H1 (cell line): ENCODE results near the gene SUZ12. TPM values are rescaled to one million over a fixed set of nuclear protein-coding genes. Genes with fewer than 3 reads are reported as not detected.

ENCODE experiments used
- CTCF ChIA-PET: fragments of 300-600 bp; sonication (Branson Sonifier 250); formaldehyde crosslinking; loops from one replicate; lab custom pipeline; 2021; ENCODE audit not compliant: partially characterized antibody; lab: Charles Lee
- POLR2A ChIA-PET: fragments of 300-600 bp; sonication (Branson Sonifier 250); formaldehyde crosslinking; loops from one replicate; lab custom pipeline; 2021; ENCODE audit warnings: inconsistent platforms; ENCODE audit not compliant: partially characterized antibody; lab: Charles Lee
- DNase-seq, 2 experiments: peaks; one replicate each; pipeline versions ENCODE4 v3.0.0 to v3.0.0-alpha.2; 2010 to 2022; ENCODE audit warnings: low spot score in 2 of 2, low read depth in 1 of 2, mixed read lengths in 1 of 2
- FAIRE-seq: peaks from 2 replicates; lab custom pipeline; 2011; peaks lifted over from hg19 to GRCh38; lab: Jason Lieb, UNC
- H2AFZ ChIP-seq: 2 replicates; pipeline ENCODE4 v1.8.1; 2012; ENCODE audit warnings: low read length, inconsistent platforms
- H2AK5ac ChIP-seq: 2 replicates; pipeline ENCODE4 v1.6.1; 2013; ENCODE audit warnings: low read depth, low read length
- H2BK120ac ChIP-seq: replicated peaks from 2 replicates; pipeline ENCODE3; 2013; ENCODE audit warnings: low read depth, low read length, inconsistent platforms
- H2BK12ac ChIP-seq: 2 replicates; pipeline ENCODE4 v1.6.1; 2013; ENCODE audit warnings: low read depth, low read length
- H2BK15ac ChIP-seq: 2 replicates; pipeline ENCODE4 v1.6.1; 2013; ENCODE audit warnings: low read length
- H2BK20ac ChIP-seq: 2 replicates; pipeline ENCODE4 v1.6.1; 2013; ENCODE audit warnings: low read length
- H2BK5ac ChIP-seq: 2 replicates; pipeline ENCODE4 v1.6.1; 2013; ENCODE audit warnings: low read depth, low read length
- H3K14ac ChIP-seq: 2 replicates; pipeline ENCODE4 v1.6.1; 2013; ENCODE audit warnings: inconsistent platforms; ENCODE audit not compliant: insufficient read length
- H3K18ac ChIP-seq: 2 replicates; pipeline ENCODE4 v1.6.1; 2013; ENCODE audit warnings: low read length; ENCODE audit errors: extremely low read depth
- H3K23ac ChIP-seq: 2 replicates; pipeline ENCODE4 v1.6.1; 2013; ENCODE audit warnings: inconsistent platforms; ENCODE audit not compliant: insufficient read length
- H3K23me2 ChIP-seq: 2 replicates; pipeline ENCODE4 v1.6.1; 2013; ENCODE audit warnings: low read depth, low read length
- H3K27ac ChIP-seq: 2 replicates; pipeline ENCODE4 v1.6.1; 2011; ENCODE audit warnings: low read depth, low read length, inconsistent platforms
- H3K27me3 ChIP-seq, 4 experiments: replicated peaks in 1 of 4; 1 replicate in 1 of 4; 2 replicates in 3 of 4; pipeline versions ENCODE4 v1.6.1 to v1.8.1; 2011 to 2013; ENCODE audit warnings: low read length in 3 of 4, mild to moderate bottlenecking in 3 of 4, inconsistent platforms in 2 of 4, mixed read lengths in 2 of 4, moderate library complexity in 1 of 4; ENCODE audit not compliant: control insufficient read depth in 3 of 4, insufficient read depth in 3 of 4; ENCODE audit errors: extremely low read depth in 1 of 4
- H3K36me3 ChIP-seq, 4 experiments: 2 replicates each; pipeline versions ENCODE4 v1.6.1 to v1.8.1; 2011 to 2013; ENCODE audit warnings: mild to moderate bottlenecking in 4 of 4, low read length in 3 of 4, moderate library complexity in 2 of 4, control low read depth in 1 of 4, inconsistent platforms in 1 of 4; ENCODE audit not compliant: insufficient read depth in 4 of 4, control insufficient read depth in 2 of 4
- H3K4ac ChIP-seq: replicated peaks from 2 replicates; pipeline ENCODE3; 2013; ENCODE audit warnings: low read length, low read depth, mixed read lengths, inconsistent platforms; ENCODE audit not compliant: insufficient read length
- H3K4me1 ChIP-seq, 4 experiments: replicated peaks in 1 of 4; 1 replicate in 1 of 4; 2 replicates in 3 of 4; pipeline versions ENCODE4 v1.6.1 to v1.8.1; 2011 to 2013; ENCODE audit warnings: low read length in 3 of 4, inconsistent platforms in 2 of 4, mixed read lengths in 1 of 4; ENCODE audit not compliant: insufficient read depth in 4 of 4, control insufficient read depth in 3 of 4
- H3K4me2 ChIP-seq, 2 experiments: 2 replicates each; pipeline versions ENCODE4 v1.6.1 to v1.8.1; 2011 to 2013; ENCODE audit warnings: low read depth in 2 of 2, low read length in 2 of 2, control low read depth in 1 of 2, inconsistent platforms in 1 of 2, mild to moderate bottlenecking in 1 of 2; ENCODE audit not compliant: insufficient read depth in 1 of 2
- H3K4me3 ChIP-seq, 4 experiments: fragments of 200-600, 300-600 bp in 1 of 4; sonication (generic), shearing (Covaris generic), sonication (Bioruptor Twin) in 1 of 4; 2 replicates each; pipeline versions ENCODE4 v1.5.1 to v1.8.1; 2011 to 2016; ENCODE audit warnings: low read length in 4 of 4, low read depth in 3 of 4, control low read depth in 2 of 4, inconsistent platforms in 2 of 4, mild to moderate bottlenecking in 2 of 4, mixed read lengths in 1 of 4, moderate library complexity in 1 of 4; ENCODE audit not compliant: insufficient read depth in 2 of 4; ENCODE audit errors: extremely low read depth in 1 of 4
- H3K56ac ChIP-seq: replicated peaks from 2 replicates; pipeline ENCODE3; 2013; ENCODE audit warnings: low read depth, mild to moderate bottlenecking, mixed read lengths, low read length, inconsistent platforms; ENCODE audit not compliant: insufficient read length
- H3K79me1 ChIP-seq: 2 replicates; pipeline ENCODE4 v1.6.1; 2013; ENCODE audit warnings: low read depth, low read length, control low read depth
- H3K79me2 ChIP-seq, 2 experiments: 2 replicates each; pipeline versions ENCODE4 v1.6.1 to v1.8.1; 2012 to 2013; ENCODE audit warnings: low read length in 2 of 2, mild to moderate bottlenecking in 2 of 2, inconsistent platforms in 1 of 2; ENCODE audit not compliant: insufficient read depth in 2 of 2, control insufficient read depth in 1 of 2
- H3K9ac ChIP-seq, 4 experiments: replicated peaks in 1 of 4; 1 replicate in 1 of 4; 2 replicates in 3 of 4; pipeline versions ENCODE4 v1.6.1 to v1.8.1; 2011 to 2013; ENCODE audit warnings: low read depth in 3 of 4, low read length in 3 of 4, control low read depth in 2 of 4, mild to moderate bottlenecking in 2 of 4, moderate library complexity in 2 of 4, inconsistent platforms in 1 of 4; ENCODE audit errors: extremely low read depth in 1 of 4
- H3K9me3 ChIP-seq, 2 experiments: 2 replicates each; pipeline versions ENCODE4 v1.6.1 to v1.8.1; 2012 to 2013; ENCODE audit warnings: mild to moderate bottlenecking in 2 of 2, moderate library complexity in 2 of 2, control low read depth in 1 of 2, inconsistent platforms in 1 of 2, low read depth in 1 of 2, low read length in 1 of 2, mixed read lengths in 1 of 2; ENCODE audit not compliant: insufficient read depth in 2 of 2
- H4K20me1 ChIP-seq, 2 experiments: replicated peaks in 1 of 2; 2 replicates each; pipeline versions ENCODE3 to v1.8.1; 2011 to 2013; ENCODE audit warnings: inconsistent platforms in 2 of 2, low read length in 2 of 2, mild to moderate bottlenecking in 1 of 2; ENCODE audit not compliant: insufficient read depth in 2 of 2, control insufficient read depth in 1 of 2
- H4K5ac ChIP-seq: 2 replicates; pipeline ENCODE4 v1.6.1; 2013; ENCODE audit warnings: low read length, low read depth, mixed read lengths, inconsistent platforms; ENCODE audit not compliant: insufficient read length
- H4K8ac ChIP-seq: 2 replicates; pipeline ENCODE4 v1.8.0; 2013; ENCODE audit warnings: mild to moderate bottlenecking, moderate library complexity, low read length, inconsistent platforms; ENCODE audit not compliant: insufficient read depth; ENCODE audit errors: extremely low read depth
- H4K91ac ChIP-seq: replicated peaks from 2 replicates; pipeline ENCODE3; 2013; ENCODE audit warnings: low read length, mixed read lengths, inconsistent platforms; ENCODE audit not compliant: insufficient read length
- BCL11A ChIP-seq, 2 experiments: IDR thresholded peaks; one replicate each; pipeline ENCODE4 v1.6.1; 2011; ENCODE audit warnings: low read depth in 2 of 2, low read length in 2 of 2, mild to moderate bottlenecking in 2 of 2
- CREB1 ChIP-seq: IDR thresholded peaks from 2 replicates; pipeline ENCODE4 v1.6.1; 2012; ENCODE audit warnings: inconsistent platforms
- GABPA ChIP-seq: IDR thresholded peaks from 2 replicates; pipeline ENCODE4 v1.6.1; 2011; ENCODE audit warnings: mild to moderate bottlenecking, low read length, moderate library complexity, borderline replicate concordance; ENCODE audit not compliant: insufficient read depth
- KDM1A ChIP-seq: fragments of 200-600, 300-600 bp; sonication (generic); IDR thresholded peaks from 2 replicates; pipeline ENCODE4 v1.7.1; 2016; ENCODE audit warnings: mild to moderate bottlenecking, low read length, borderline replicate concordance
- NANOG ChIP-seq: IDR thresholded peaks from 2 replicates; pipeline ENCODE4 v1.6.1; 2011; ENCODE audit warnings: low read length, low read depth, mild to moderate bottlenecking, inconsistent platforms; ENCODE audit not compliant: insufficient read depth, poor library complexity, severe bottlenecking
- PHF8 ChIP-seq: fragments of 200-600 bp; sonication (generic); conservative IDR thresholded peaks from 2 replicates; pipeline ENCODE4 v1.7.1; 2012; ENCODE audit warnings: low read depth, mild to moderate bottlenecking, inconsistent platforms, low read length, moderate library complexity
- POLR2AphosphoS5 ChIP-seq: IDR thresholded peaks from 2 replicates; pipeline ENCODE4 v1.6.1; 2011; ENCODE audit warnings: low read depth, low read length
- RFX5 ChIP-seq: IDR thresholded peaks from 2 replicates; pipeline ENCODE4 v1.6.1; 2011; ENCODE audit warnings: low read depth, low read length, improper control_type of control experiment, borderline replicate concordance
- RNF2 ChIP-seq: fragments of 200-900, 300-1000 bp; sonication (generic); IDR thresholded peaks from 2 replicates; pipeline ENCODE4 v1.7.1; 2016; ENCODE audit warnings: borderline replicate concordance, low read depth, mild to moderate bottlenecking, antibody characterized with exemption, low read length; ENCODE audit not compliant: poor library complexity, severe bottlenecking; ENCODE audit errors: missing control alignments
- SIX5 ChIP-seq: IDR thresholded peaks from 2 replicates; pipeline ENCODE4 v1.6.1; 2011; ENCODE audit warnings: mild to moderate bottlenecking, low read depth, low read length
- TAF7 ChIP-seq: optimal IDR thresholded peaks from 2 replicates; pipeline ENCODE3; 2011; ENCODE audit warnings: low read depth, mild to moderate bottlenecking, inconsistent platforms, low read length, moderate library complexity, borderline replicate concordance
- YY1 ChIP-seq: IDR thresholded peaks from 2 replicates; pipeline ENCODE4 v1.6.1; 2011; ENCODE audit warnings: low read depth, mild to moderate bottlenecking, low read length
- WGBS, 2 experiments: shearing (Covaris generic) in 1 of 2; methylation state at CpG; one replicate each; pipeline versions ENCODE4 v1.1.6 to v1.1.7; 2013 to 2015; ENCODE audit warnings: low lambda C conversion rate in 2 of 2, mixed read lengths in 2 of 2, inconsistent platforms in 1 of 2, low coverage in 1 of 2, missing lambda C conversion rate in 1 of 2; ENCODE audit not compliant: insufficient replicate concordance in 2 of 2, insufficient coverage in 1 of 2, insufficient read length in 1 of 2; ENCODE audit errors: extremely low coverage in 1 of 2, missing lambda C conversion rate in 1 of 2; 5-methylcytosine and 5-hydroxymethylcytosine counted together
- polyA plus RNA-seq, 7 experiments: library from polyadenylated mRNA; depleted of rRNA in 3 of 7; stranded (reverse) in 5 of 7; unstranded in 2 of 7; fragments of >200 nt in 5 of 7; fragments of 200-250 nt in 2 of 7; gene quantifications; 1 replicate in 5 of 7; 2 replicates in 1 of 7; 4 replicates in 1 of 7; pipeline versions ENCODE4 v1.2.1 to v1.2.3, GENCODE V29; 2011 to 2013; ENCODE audit warnings: missing spikeins in 2 of 7, mixed read lengths in 2 of 7
- total RNA-seq: library from RNA; stranded (reverse); fragmentation: NEBNext Ultra II Directional; extraction: Animal tissue kit (Norgen Biotek cat#: 25700); gene quantifications from 2 replicates; pipeline ENCODE4 v1.2.1, GENCODE V29; 2021
- TF ChIP-seq, protein P1 (sequence below): IDR thresholded peaks from 2 replicates; pipeline ENCODE4 v1.6.1; 2011; ENCODE audit warnings: low read length, improper control_type of control experiment

Gene SUZ12
- total and polyA plus RNA-seq, 2 of the 8 experiments (the other 6 are each of a cell fraction or from before 2014, with no cell fraction given): 9.1 to 34.6 TPM

DNA sequence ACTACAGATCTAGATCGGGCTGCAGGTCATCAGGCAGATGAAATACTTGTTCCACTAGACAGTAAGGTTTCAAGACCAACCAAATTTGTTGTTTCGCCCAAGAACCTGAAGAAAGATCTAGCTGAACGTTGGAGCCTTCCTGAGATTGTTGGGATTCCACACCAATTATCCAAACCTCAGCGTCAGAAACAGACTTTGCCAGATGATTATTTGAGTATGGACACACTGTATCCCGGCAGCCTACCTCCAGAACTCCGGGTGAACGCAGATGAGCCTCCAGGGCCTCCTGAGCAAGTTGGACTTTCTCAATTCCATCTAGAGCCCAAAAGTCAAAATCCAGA, 84.8 kb downstream of the SUZ12 start:
- no peak overlapping the region for H4K91ac ChIP-seq
- no peak overlapping the region for H3K18ac ChIP-seq
- H3K4me2 ChIP-seq: no peak overlapping the region
- H4K20me1 ChIP-seq: peaks cover 0 to 4% of the 10 kb centered on the region in 2 experiments
- H4K5ac ChIP-seq: no peak overlapping the region
- no peak overlapping the region for H2BK120ac ChIP-seq
- no peak overlapping the region for H2AK5ac ChIP-seq
- no peak overlapping the region for H3K4ac ChIP-seq
- POLR2A ChIA-PET: interaction anchor here (2.0 kb wide), 1 partner anchor 14 kb away, joined by 8 read pairs; the partner anchor contains the start of gene LRRC37B
- H3K4me3 ChIP-seq: no peak overlapping the region
- no peak for DNase-seq
- H2AFZ ChIP-seq: no peak overlapping the region
- H3K27ac ChIP-seq: no peak overlapping the region
- no peak overlapping the region for H3K9ac ChIP-seq
- no peak overlapping the region for H3K14ac ChIP-seq
- no peak overlapping the region for H3K23ac ChIP-seq
- no peaks in the 10 kb centered on the region for H3K9me3 ChIP-seq
- CTCF ChIA-PET: interaction anchor here (0.6 to 1.6 kb wide), 5 partner anchors 15 to 115 kb away, joined by 3 to 5 read pairs (median 3); no protein-coding TSS in a partner anchor
- H3K23me2 ChIP-seq: no peaks in the 10 kb centered on the region
- no peak overlapping the region for H2BK15ac ChIP-seq
- no peaks in the 10 kb centered on the region for H3K4me1 ChIP-seq
- FAIRE-seq: no peak
- peaks cover 0 to 7% of the 10 kb centered on the region in 2 experiments; a peak in 1 of 4 replicates for H3K79me2 ChIP-seq
- H3K27me3 ChIP-seq: no peaks in the 10 kb centered on the region
- no peak overlapping the region for H2BK20ac ChIP-seq
- no peak overlapping the region for H2BK5ac ChIP-seq
- no peak overlapping the region for H4K8ac ChIP-seq
- 94% methylated on average over 7 of the region's 7 CpGs; no CpG with 5 or more reads in 1 of the 2 experiments for WGBS, 2 experiments
- no peak overlapping the region for H3K56ac ChIP-seq
- H2BK12ac ChIP-seq: no peak overlapping the region
- H3K79me1 ChIP-seq: no peaks in the 10 kb centered on the region
- H3K36me3 ChIP-seq: peaks cover 0 to 16% (median 5%) of the 10 kb centered on the region in 4 experiments; a peak in 5 of 8 replicates
- TF ChIP-seq BCL11A (IDR thresholded peaks at IDR 0.05; ENCODE audit: low read depth in 2 of 2, low read length in 2 of 2) (no peak), GABPA (no peak), TAF7 (no peak), RNF2 (no peak), KDM1A (no peak), RFX5 (no peak), POLR2AphosphoS5 (no peak), SIX5 (no peak), CREB1 (no peak), NANOG (no peak), YY1 (no peak), PHF8 (no peak)
- TF ChIP-seq, protein P1, sequence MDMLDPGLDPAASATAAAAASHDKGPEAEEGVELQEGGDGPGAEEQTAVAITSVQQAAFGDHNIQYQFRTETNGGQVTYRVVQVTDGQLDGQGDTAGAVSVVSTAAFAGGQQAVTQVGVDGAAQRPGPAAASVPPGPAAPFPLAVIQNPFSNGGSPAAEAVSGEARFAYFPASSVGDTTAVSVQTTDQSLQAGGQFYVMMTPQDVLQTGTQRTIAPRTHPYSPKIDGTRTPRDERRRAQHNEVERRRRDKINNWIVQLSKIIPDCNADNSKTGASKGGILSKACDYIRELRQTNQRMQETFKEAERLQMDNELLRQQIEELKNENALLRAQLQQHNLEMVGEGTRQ: no peak
